Keratinocyte (primary cell): Measurements from ENCODE around the gene NCCRP1. TPM values are rescaled to one million over a fixed set of nuclear protein-coding genes. Genes with fewer than 3 reads are reported as not detected.

Experiments used
- DNase-seq: peaks from one replicate; pipeline ENCODE4 v3.0.0-alpha.2; 2011; ENCODE audit warnings: low read depth, missing footprints, low spot score
- FAIRE-seq: peaks from 2 replicates; lab custom pipeline; 2011; peaks lifted over from hg19 to GRCh38; lab: Jason Lieb, UNC
- H2AFZ ChIP-seq: 2 replicates; pipeline ENCODE4 v1.6.0; 2012; ENCODE audit warnings: low read length, control low read depth, inconsistent platforms; ENCODE audit not compliant: control insufficient read depth
- H3K27ac ChIP-seq: 2 replicates; pipeline ENCODE4 v1.5.1; 2011; ENCODE audit warnings: low read length; ENCODE audit not compliant: control insufficient read depth, insufficient read depth
- H3K27me3 ChIP-seq: 3 replicates; pipeline ENCODE4 v1.6.0; 2011; ENCODE audit warnings: low read length; ENCODE audit not compliant: control insufficient read depth, insufficient read depth; ENCODE audit errors: extremely low read depth
- H3K36me3 ChIP-seq, 2 experiments: 2 replicates in 1 of 2; 3 replicates in 1 of 2; pipeline ENCODE4 v1.5.1; 2011; ENCODE audit warnings: low read length in 2 of 2, mild to moderate bottlenecking in 1 of 2; ENCODE audit not compliant: control insufficient read depth in 2 of 2, insufficient read depth in 2 of 2; ENCODE audit errors: extremely low read depth in 1 of 2
- H3K4me1 ChIP-seq: 3 replicates; pipeline ENCODE4 v1.5.1; 2011; ENCODE audit warnings: low read length; ENCODE audit not compliant: control insufficient read depth, insufficient read depth; ENCODE audit errors: extremely low read depth
- H3K4me2 ChIP-seq: 3 replicates; pipeline ENCODE4 v1.6.0; 2011; ENCODE audit warnings: low read depth, low read length; ENCODE audit not compliant: control insufficient read depth, insufficient read depth; ENCODE audit errors: extremely low read depth
- H3K4me3 ChIP-seq, 3 experiments: fragments of 200-600 bp in 1 of 3; sonication (generic) in 1 of 3; 2 replicates in 2 of 3; 3 replicates in 1 of 3; pipeline ENCODE4 v1.5.1; 2011 to 2016; ENCODE audit warnings: low read length in 3 of 3, mild to moderate bottlenecking in 3 of 3, control low read depth in 2 of 3, inconsistent platforms in 1 of 3, low read depth in 1 of 3, mixed read lengths in 1 of 3, mixed run types in 1 of 3, moderate library complexity in 1 of 3; ENCODE audit not compliant: control insufficient read depth in 2 of 3, insufficient read depth in 2 of 3; ENCODE audit errors: extremely low read depth in 1 of 3
- H3K79me2 ChIP-seq: 2 replicates; pipeline ENCODE4 v1.6.0; 2012; ENCODE audit warnings: low read length; ENCODE audit not compliant: control insufficient read depth, insufficient read depth
- H3K9ac ChIP-seq: 3 replicates; pipeline ENCODE4 v1.6.0; 2011; ENCODE audit warnings: low read length; ENCODE audit not compliant: control insufficient read depth, insufficient read depth; ENCODE audit errors: extremely low read depth
- H3K9me1 ChIP-seq: 3 replicates; pipeline ENCODE4 v1.6.0; 2011; ENCODE audit warnings: low read length; ENCODE audit not compliant: control insufficient read depth, insufficient read depth; ENCODE audit errors: extremely low read depth
- H3K9me3 ChIP-seq: 2 replicates; pipeline ENCODE4 v1.5.1; 2012; ENCODE audit warnings: low read depth, low read length; ENCODE audit not compliant: control insufficient read depth
- H4K20me1 ChIP-seq: 3 replicates; pipeline ENCODE4 v1.6.0; 2011; ENCODE audit warnings: low read length; ENCODE audit not compliant: control insufficient read depth, insufficient read depth; ENCODE audit errors: extremely low read depth
- CTCF ChIP-seq, 3 experiments: IDR thresholded peaks in 1 of 3; conservative IDR thresholded peaks in 1 of 3; optimal IDR thresholded peaks in 1 of 3; 2 replicates in 2 of 3; 3 replicates in 1 of 3; pipeline versions ENCODE3 to v1.5.1; 2011; ENCODE audit warnings: low read length in 3 of 3, mild to moderate bottlenecking in 3 of 3, moderate library complexity in 2 of 3, control low read depth in 1 of 3, inconsistent platforms in 1 of 3; ENCODE audit not compliant: insufficient read depth in 2 of 3; ENCODE audit errors: extremely low read depth in 1 of 3
- EZH2 ChIP-seq: IDR thresholded peaks from one replicate; pipeline ENCODE4 v1.6.1; 2012; ENCODE audit warnings: inconsistent platforms, mild to moderate bottlenecking, low read length, moderate library complexity
- dilution Hi-C: fragments of 300-500 bp; cut with MboI; formaldehyde crosslinking; loops from one replicate; pipeline ENCODE4 v1.7.0; 2020; ENCODE audit warnings: low sequenced_read_pairs; ENCODE audit not compliant: extremely low pct_ligation_motif_present
- polyA plus RNA-seq, 5 experiments: library from polyadenylated mRNA; depleted of rRNA in 3 of 5; stranded (reverse) in 3 of 5; stranded (forward) in 1 of 5; unstranded in 1 of 5; fragments of >200 nt; gene quantifications; 1 replicate in 1 of 5; 2 replicates in 3 of 5; 3 replicates in 1 of 5; pipeline versions ENCODE4 v1.2.1 to v1.2.3, GENCODE V29; 2011 to 2012; ENCODE audit warnings: missing spikeins in 2 of 5, low read depth in 1 of 5, low replicate concordance in 1 of 5

The NCCRP1 gene
- polyA plus RNA-seq, 1 donor (not counting 4 experiments of a cell fraction or from before 2014, with no cell fraction given), result 2.3 TPM

GRCh38 chr19:39236527-39236926 is 39.8 kb downstream of the NCCRP1 start:
- Histone ChIP-seq H3K9me3 (no peaks in the 10 kb centered on the region), H3K27me3 (peaks cover 5% of the 10 kb centered on the region), H2AFZ (no peak overlapping the region), H4K20me1 (no peaks in the 10 kb centered on the region), H3K4me2 (no peak overlapping the region), H3K4me3 (no peak overlapping the region), H3K4me1 (no peaks in the 10 kb centered on the region), H3K9me1 (no peaks in the 10 kb centered on the region), H3K79me2 (no peaks in the 10 kb centered on the region), H3K27ac (no peak overlapping the region), H3K36me3 (no peaks in the 10 kb centered on the region), H3K9ac (no peak overlapping the region)
- dilution Hi-C loops, result no loop called here
- FAIRE-seq, result no peak
- no peak for DNase-seq
- TF ChIP-seq CTCF (optimal IDR thresholded peaks at IDR 0.05 in 1 of 3, IDR thresholded peaks at IDR 0.05 in 1 of 3, conservative IDR thresholded peaks at IDR 0.05 in 1 of 3; ENCODE audit: extremely low read depth in 1 of 3, insufficient read depth in 2 of 3, low read length in 3 of 3) (no peak), EZH2 (no peak)

- peaks cover 5% of the 10 kb centered on the region for H3K27me3 ChIP-seq
- no peaks in the 10 kb centered on the region for H3K36me3 ChIP-seq
- TF ChIP-seq EZH2 (no peak), CTCF (optimal IDR thresholded peaks at IDR 0.05 in 1 of 3, IDR thresholded peaks at IDR 0.05 in 1 of 3, conservative IDR thresholded peaks at IDR 0.05 in 1 of 3; ENCODE audit: extremely low read depth in 1 of 3, insufficient read depth in 2 of 3, low read length in 3 of 3) (no peak)
- no peak overlapping the region for H3K9ac ChIP-seq
- no peak overlapping the region for H3K4me3 ChIP-seq
- H3K4me2 ChIP-seq, result no peak overlapping the region
- H3K9me1 ChIP-seq, result no peaks in the 10 kb centered on the region
- H3K27ac ChIP-seq, result no peak overlapping the region
- H3K4me1 ChIP-seq, result no peaks in the 10 kb centered on the region
- no peaks in the 10 kb centered on the region for H3K9me3 ChIP-seq
- no peak overlapping the region for H2AFZ ChIP-seq
- DNase-seq, result no peak
- dilution Hi-C loops, result no loop called here
- no peaks in the 10 kb centered on the region for H4K20me1 ChIP-seq
- FAIRE-seq, result no peak
- H3K79me2 ChIP-seq, result no peaks in the 10 kb centered on the region
These were observed 40.7 kb downstream of the NCCRP1 start for GRCh38 chr19:39237200-39238184.
